GM12878 (cell line): ENCODE measurements around the gene TSPAN5. TPM values are rescaled to one million over a fixed set of nuclear protein-coding genes. Genes with fewer than 3 reads are reported as not detected.

Experiments used
- ATAC-seq: fragments of 200-7000 bp; cut with Tn5 transposase; 3 replicates; pipeline ENCODE4 v1.9.1; 2020; ENCODE audit warnings: mild to moderate bottlenecking, moderate library complexity
- BruUV-seq: library from RNA; stranded (reverse); fragments of 400-500 nt; replicated peaks from 2 replicates; lab custom pipeline; 2021; lab: Mats Ljungman, UMichigan
- CTCF ChIA-PET: fragments of 300-600 bp; sonication (Branson Sonifier 250); formaldehyde crosslinking; extraction: SDS; loops from one replicate; lab custom pipeline; 2021; ENCODE audit warnings: inconsistent platforms; lab: Yijun Ruan, JAX
- POLR2A ChIA-PET: fragments of 350-600 bp; formaldehyde crosslinking; extraction: SDS; loops from one replicate; lab custom pipeline; 2021; ENCODE audit warnings: inconsistent platforms; lab: Charles Lee
- RAD21 ChIA-PET: fragments of 300-600 bp; sonication (Branson Sonifier 250); formaldehyde crosslinking; loops from one replicate; lab custom pipeline; 2023; ENCODE audit warnings: antibody characterized with exemption; ENCODE audit not compliant: unreplicated experiment; lab: Charles Lee
- SMC1A ChIA-PET: fragments of 300-600 bp; sonication (Branson Sonifier 250); formaldehyde crosslinking; loops from one replicate; lab custom pipeline; 2023; ENCODE audit not compliant: unreplicated experiment, uncharacterized antibody; lab: Charles Lee
- DNase-seq: peaks from one replicate; pipeline ENCODE4 v3.0.0-alpha.2; 2011; ENCODE audit warnings: low read depth, low spot score
- FAIRE-seq: peaks from 3 replicates; lab custom pipeline; 2011; peaks lifted over from hg19 to GRCh38; lab: Jason Lieb, UNC
- H2AFZ ChIP-seq: 2 replicates; pipeline ENCODE4 v1.6.0; 2011; ENCODE audit warnings: low read depth, low read length, control low read depth; ENCODE audit not compliant: control insufficient read depth
- H3K27ac ChIP-seq: 2 replicates; pipeline ENCODE4 v1.5.1; 2011; ENCODE audit warnings: control low read depth; ENCODE audit not compliant: control insufficient read depth, insufficient read depth
- H3K27me3 ChIP-seq, 2 experiments: replicated peaks in 1 of 2; 2 replicates each; pipeline versions ENCODE4 v1.6.0 to v1.6.1; 2011; ENCODE audit warnings: low read length in 1 of 2; ENCODE audit not compliant: control insufficient read depth in 2 of 2, insufficient read depth in 2 of 2
- H3K36me3 ChIP-seq, 2 experiments: 2 replicates each; pipeline ENCODE4 v1.5.1; 2011; ENCODE audit warnings: low read length in 1 of 2; ENCODE audit not compliant: control insufficient read depth in 2 of 2, insufficient read depth in 2 of 2
- H3K4me1 ChIP-seq: 2 replicates; pipeline ENCODE4 v1.6.1; 2011; ENCODE audit warnings: mild to moderate bottlenecking, low read length, moderate library complexity, mixed read lengths; ENCODE audit not compliant: control insufficient read depth, insufficient read depth
- H3K4me2 ChIP-seq: 2 replicates; pipeline ENCODE4 v1.6.0; 2011; ENCODE audit warnings: control low read depth; ENCODE audit not compliant: control insufficient read depth, insufficient read depth
- H3K4me3 ChIP-seq: fragments of 200-600 bp; sonication (generic); 2 replicates; pipeline ENCODE4 v1.5.1; 2016
- H3K79me2 ChIP-seq: 2 replicates; pipeline ENCODE4 v1.6.0; 2011; ENCODE audit warnings: low read length; ENCODE audit not compliant: control insufficient read depth, insufficient read depth
- H3K9ac ChIP-seq: 2 replicates; pipeline ENCODE4 v1.8.0; 2011; ENCODE audit warnings: low read length, control low read depth, mixed read lengths; ENCODE audit not compliant: control insufficient read depth, insufficient read depth
- H3K9me3 ChIP-seq: replicated peaks from 3 replicates; pipeline ENCODE4 v1.5.1; 2011; ENCODE audit warnings: mild to moderate bottlenecking, low read length; ENCODE audit not compliant: control insufficient read depth, insufficient read depth
- H4K20me1 ChIP-seq: 2 replicates; pipeline ENCODE4 v1.6.0; 2011; ENCODE audit not compliant: control insufficient read depth, insufficient read depth
- CEBPB ChIP-seq, 2 experiments: fragments of 150-350 bp in 1 of 2; IDR thresholded peaks; 2 replicates each; pipeline ENCODE4 v1.6.1; 2012 to 2014; ENCODE audit warnings: low read depth in 2 of 2, low read length in 2 of 2, borderline replicate concordance in 1 of 2, inconsistent platforms in 1 of 2
- FOXM1 ChIP-seq: IDR thresholded peaks from 2 replicates; pipeline ENCODE4 v1.6.1; 2012; ENCODE audit warnings: low read depth, mild to moderate bottlenecking, inconsistent platforms, low read length, moderate library complexity
- RUNX3 ChIP-seq: IDR thresholded peaks from 2 replicates; pipeline ENCODE4 v1.6.1; 2012; ENCODE audit warnings: low read length, inconsistent platforms
- SUPT20H ChIP-seq: IDR thresholded peaks from 2 replicates; pipeline ENCODE4 v1.6.1; 2011; ENCODE audit warnings: low read depth, mild to moderate bottlenecking, low read length, moderate library complexity, borderline replicate concordance; ENCODE audit not compliant: control insufficient read depth
- ZNF274 ChIP-seq: IDR thresholded peaks from one replicate; pipeline ENCODE4 v1.8.0; 2011; ENCODE audit not compliant: insufficient read length, insufficient read depth
- ZNF687 ChIP-seq: fragments of 450-650 bp; IDR thresholded peaks from 2 replicates; pipeline ENCODE4 v1.6.1; 2017; ENCODE audit warnings: mild to moderate bottlenecking, moderate library complexity
- WGBS: methylation state at CpG from one replicate; pipeline ENCODE4 v1.1.6; 2016; ENCODE audit warnings: low lambda C conversion rate; ENCODE audit not compliant: insufficient replicate concordance, insufficient coverage; ENCODE audit errors: missing lambda C conversion rate; 5-methylcytosine and 5-hydroxymethylcytosine counted together
- in situ Hi-C: fragments of 300-500 bp; cut with MboI; formaldehyde crosslinking; loops from 9 replicates; pipeline ENCODE4 v1.14.3; 2018; ENCODE audit warnings: mixed read lengths
- intact Hi-C: fragments of 100-400 bp; cut with micrococcal nuclease; formaldehyde crosslinking; loops from one replicate; pipeline ENCODE4 v1.14.2; 2022; ENCODE audit not compliant: unreplicated experiment
- polyA plus RNA-seq, 11 experiments: library from polyadenylated mRNA; depleted of rRNA in 4 of 11; unstranded in 6 of 11; stranded (reverse) in 5 of 11; fragments of >200 nt; fragmentation: Nextera tagmentation in 4 of 11; fragmentation: Illumina TruSeq in 1 of 11; extraction: Ambion mirVana in 4 of 11; extraction: Trizol in 1 of 11; gene quantifications; 1 replicate in 1 of 11; 2 replicates in 10 of 11; pipeline versions ENCODE4 v1.2.1 to v1.2.3, GENCODE V29; 2011 to 2016; ENCODE audit warnings: inconsistent platforms in 2 of 11, missing spikeins in 2 of 11, low read depth in 1 of 11
- total RNA-seq, 4 experiments: library from RNA; depleted of rRNA in 3 of 4; stranded (reverse); fragments of >200 nt in 3 of 4; fragmentation: Illumina TruSeq in 1 of 4; extraction: Trizol in 1 of 4; gene quantifications; 2 replicates each; pipeline versions ENCODE4 v1.2.1 to v1.2.3, GENCODE V29; 2013 to 2021

TSPAN5 gene
- total and polyA plus RNA-seq, 10 of the 15 experiments (the other 5 are each of a cell fraction or from before 2014, with no cell fraction given) = 0.09 to 8.2 (median 0.27) TPM

- RAD21 ChIA-PET = no interaction called here
- Histone ChIP-seq H4K20me1 (no peaks in the 10 kb centered on the region), H3K27me3 (no peaks in the 10 kb centered on the region; a peak in 1 of 4 replicates), H3K36me3 (no peaks in the 10 kb centered on the region), H3K9me3 (no peaks in the 10 kb centered on the region), H3K9ac (no peak overlapping the region), H3K4me1 (no peaks in the 10 kb centered on the region), H3K79me2 (no peaks in the 10 kb centered on the region), H2AFZ (no peak overlapping the region), H3K4me3 (no peak overlapping the region), H3K4me2 (no peak overlapping the region), H3K27ac (no peak overlapping the region)
- in situ Hi-C loops = no loop called here
- SMC1A ChIA-PET = interaction anchor here (1.1 to 2.3 kb wide), 3 partner anchors 10 to 62 kb away, joined by 3 to 5 read pairs (median 5); no protein-coding TSS in a partner anchor
- intact Hi-C loops = no loop called here
- DNase-seq (no peak), ATAC-seq (no peak), FAIRE-seq (no peak)
- WGBS = 72% methylated on average over 5 of the region's 5 CpGs
- BruUV-seq = no TSS peak
- TF ChIP-seq SUPT20H (no peak), ZNF274 (no peak), RUNX3 (no peak), ZNF687 (no peak), CEBPB (IDR thresholded peaks at IDR 0.05; ENCODE audit: borderline replicate concordance in 1 of 2, low read depth in 2 of 2, low read length in 2 of 2) (no peak), FOXM1 (no peak)
- POLR2A ChIA-PET = no interaction called here
- CTCF ChIA-PET = interaction anchor here (0.7 to 0.9 kb wide), 2 partner anchors 10 to 86 kb away, joined by 3 read pairs; no protein-coding TSS in a partner anchor
Measured at GRCh38 chr4:98544141-98544817, 114.1 kb downstream of the TSPAN5 start.
